BLaER1 treated with 17β-estradiol and CSF1 and Interleukin-3, amounts not matched to agents 10 nM and 100 nM (cell line): Measurements from ENCODE around the gene AREL1.

Source experiments
- H3K27ac ChIP-seq, 11 experiments: shearing (Covaris generic); formaldehyde crosslinking; 2 replicates each; pipeline ENCODE4 v1.8.1; 2022
- H3K27me3 ChIP-seq, 11 experiments: shearing (Covaris generic); formaldehyde crosslinking; 2 replicates each; pipeline ENCODE4 v1.8.1; 2022
- H3K36me3 ChIP-seq, 11 experiments: shearing (Covaris generic); formaldehyde crosslinking; 2 replicates each; pipeline ENCODE4 v1.8.1; 2022
- H3K4me1 ChIP-seq, 10 experiments: shearing (Covaris generic); formaldehyde crosslinking; 2 replicates each; pipeline ENCODE4 v1.8.1; 2022
- H3K4me2 ChIP-seq, 11 experiments: shearing (Covaris generic); formaldehyde crosslinking; 2 replicates each; pipeline ENCODE4 v1.8.1; 2022
- H3K4me3 ChIP-seq, 10 experiments: shearing (Covaris generic); formaldehyde crosslinking; 2 replicates each; pipeline ENCODE4 v1.8.1; 2022
- H3K9ac ChIP-seq, 11 experiments: shearing (Covaris generic); formaldehyde crosslinking; 2 replicates each; pipeline ENCODE4 v1.8.1; 2022
- H3K9me3 ChIP-seq, 11 experiments: shearing (Covaris generic); formaldehyde crosslinking; replicated peaks in 1 of 11; 2 replicates each; pipeline ENCODE4 v1.8.1; 2022
- H4K20me1 ChIP-seq, 11 experiments: shearing (Covaris generic); formaldehyde crosslinking; 2 replicates each; pipeline ENCODE4 v1.8.1; 2022
- Cebpa-rat ChIP-seq, 11 experiments: shearing (Covaris generic); IDR thresholded peaks; 2 replicates each; pipeline ENCODE4 v1.8.1; 2022

AREL1 gene

DNA sequence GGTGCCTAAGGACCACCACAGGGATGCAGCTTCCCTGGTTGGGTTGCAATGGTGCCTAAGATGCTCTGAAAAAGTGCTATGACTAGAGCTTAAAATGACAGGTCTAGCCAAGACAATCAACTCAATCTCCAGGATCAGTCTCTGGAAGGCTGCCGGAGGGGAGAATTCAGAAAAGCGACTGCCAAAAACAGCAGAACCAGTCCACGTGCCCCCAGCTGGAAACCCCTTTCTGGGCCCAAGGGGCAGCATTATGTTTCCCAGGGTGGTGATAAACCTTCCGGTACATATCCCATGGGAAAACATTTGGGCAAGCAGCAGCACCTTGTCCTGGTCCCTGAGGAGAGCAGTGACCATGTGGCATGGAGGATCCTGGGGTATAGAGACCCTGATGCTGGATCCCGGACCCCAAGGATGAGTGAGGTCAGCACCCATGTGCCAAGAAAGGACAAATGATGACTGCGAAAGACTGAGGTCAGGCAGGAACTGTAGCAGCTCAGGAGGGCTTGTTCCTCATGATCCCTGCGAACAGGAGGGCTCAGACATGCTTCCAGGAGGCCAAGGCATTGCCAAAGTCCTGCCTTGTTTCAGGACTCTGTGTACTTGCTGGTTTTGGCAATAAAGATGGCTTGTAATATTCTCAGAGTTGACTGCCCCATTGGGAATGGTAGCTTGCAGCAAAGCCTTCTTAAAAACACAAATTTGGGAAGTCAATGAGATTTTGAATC is 51.0 kb downstream of the AREL1 start:
- H3K27ac ChIP-seq = no peak overlapping the region
- H3K36me3 ChIP-seq = peaks cover 79 to 100% (median 88%) of the 10 kb centered on the region in 11 experiments
- H3K9ac ChIP-seq = no peak overlapping the region
- H3K4me1 ChIP-seq = no peaks in the 10 kb centered on the region
- no peak overlapping the region for H3K4me2 ChIP-seq
- peaks cover 0 to 7% (median 0%) of the 10 kb centered on the region in 11 experiments; a peak in 1 of 22 replicates for H4K20me1 ChIP-seq
- H3K27me3 ChIP-seq = no peaks in the 10 kb centered on the region
- no peaks in the 10 kb centered on the region for H3K9me3 ChIP-seq
- no peak overlapping the region for H3K4me3 ChIP-seq
- TF ChIP-seq Cebpa-rat (IDR thresholded peaks at IDR 0.05) = no peak

GRCh38 chr14:74660863-74661262 is 52.0 kb downstream of the AREL1 start:
- Histone ChIP-seq H3K27me3 (no peaks in the 10 kb centered on the region), H3K27ac (no peak overlapping the region), H4K20me1 (peaks cover 0 to 7% (median 0%) of the 10 kb centered on the region in 11 experiments; a peak in 1 of 22 replicates), H3K4me2 (no peak overlapping the region), H3K9ac (no peak overlapping the region), H3K4me3 (no peak overlapping the region), H3K9me3 (no peaks in the 10 kb centered on the region), H3K4me1 (peaks cover 0 to 9% (median 0%) of the 10 kb centered on the region in 10 experiments; a peak in 4 of 20 replicates), H3K36me3 (peaks cover 77 to 99% (median 86%) of the 10 kb centered on the region in 11 experiments)
- no peak for TF ChIP-seq Cebpa-rat (IDR thresholded peaks at IDR 0.05)

DNA sequence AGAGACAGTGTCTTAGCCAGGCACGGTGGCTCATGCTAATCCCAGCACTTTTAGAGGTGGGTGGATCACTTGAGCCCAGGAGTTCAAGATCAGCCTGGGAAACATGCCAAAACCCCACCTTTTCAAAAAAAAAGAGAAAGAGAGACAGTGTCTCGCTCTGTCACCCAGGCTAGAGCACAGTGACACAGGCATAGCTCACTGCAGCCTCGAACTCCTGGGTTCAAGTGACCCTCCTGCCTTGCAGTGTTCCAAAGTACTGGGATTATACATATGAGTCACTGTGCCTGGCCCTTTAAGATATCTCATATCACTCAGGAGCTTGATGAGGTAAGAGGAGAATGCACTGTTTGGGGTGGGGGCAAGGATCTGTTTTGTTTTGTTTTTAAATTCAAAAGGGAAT is 52.7 kb downstream of the AREL1 start:
- Histone ChIP-seq H3K4me1 (peaks cover 0 to 15% (median 0%) of the 10 kb centered on the region in 10 experiments; a peak in 5 of 20 replicates), H3K9ac (no peak overlapping the region), H3K27ac (no peak overlapping the region), H3K27me3 (no peaks in the 10 kb centered on the region), H3K4me2 (no peak overlapping the region), H4K20me1 (peaks cover 0 to 7% (median 0%) of the 10 kb centered on the region in 11 experiments; a peak in 1 of 22 replicates), H3K36me3 (peaks cover 70 to 96% (median 79%) of the 10 kb centered on the region in 11 experiments), H3K4me3 (no peak overlapping the region), H3K9me3 (no peaks in the 10 kb centered on the region)
- TF ChIP-seq Cebpa-rat (IDR thresholded peaks at IDR 0.05) = no peak

DNA sequence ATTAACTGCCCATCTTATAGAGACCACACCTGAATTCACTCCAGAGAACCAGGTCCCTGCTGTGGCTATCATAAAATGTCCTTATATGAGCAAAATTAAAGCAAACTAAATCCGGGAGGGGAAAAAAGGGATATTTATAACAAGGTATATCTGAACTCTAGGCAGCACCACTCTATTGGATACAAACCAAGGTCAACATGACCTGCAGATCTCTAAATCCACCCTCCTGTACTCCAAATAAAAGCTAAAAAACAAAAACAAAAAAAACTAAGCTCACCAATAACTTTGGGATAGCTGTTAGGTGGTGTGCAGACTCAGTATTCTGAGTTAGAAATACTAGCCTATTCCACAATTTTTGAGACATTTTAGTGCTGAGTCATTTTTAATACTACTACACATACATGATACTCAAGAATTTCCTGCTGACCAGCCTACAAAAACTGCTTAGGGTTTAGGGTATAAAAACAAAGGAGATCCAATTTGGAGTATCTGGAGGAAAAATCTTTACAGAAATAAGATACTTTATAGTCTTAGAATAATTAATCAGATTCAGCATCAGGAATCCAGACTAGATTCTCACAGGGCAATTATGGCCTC is 54.2 kb downstream of the AREL1 start:
- H3K9ac ChIP-seq = no peak overlapping the region
- H3K4me2 ChIP-seq = no peak overlapping the region
- peaks cover 0 to 7% (median 0%) of the 10 kb centered on the region in 11 experiments; a peak in 1 of 22 replicates for H4K20me1 ChIP-seq
- no peak overlapping the region for H3K4me3 ChIP-seq
- H3K9me3 ChIP-seq = no peaks in the 10 kb centered on the region
- H3K4me1 ChIP-seq = peaks cover 0 to 15% (median 0%) of the 10 kb centered on the region in 10 experiments; a peak in 5 of 20 replicates
- no peaks in the 10 kb centered on the region for H3K27me3 ChIP-seq
- H3K27ac ChIP-seq = no peak overlapping the region
- H3K36me3 ChIP-seq = peaks cover 57 to 89% (median 65%) of the 10 kb centered on the region in 11 experiments
- TF ChIP-seq Cebpa-rat (IDR thresholded peaks at IDR 0.05) = no peak

DNA sequence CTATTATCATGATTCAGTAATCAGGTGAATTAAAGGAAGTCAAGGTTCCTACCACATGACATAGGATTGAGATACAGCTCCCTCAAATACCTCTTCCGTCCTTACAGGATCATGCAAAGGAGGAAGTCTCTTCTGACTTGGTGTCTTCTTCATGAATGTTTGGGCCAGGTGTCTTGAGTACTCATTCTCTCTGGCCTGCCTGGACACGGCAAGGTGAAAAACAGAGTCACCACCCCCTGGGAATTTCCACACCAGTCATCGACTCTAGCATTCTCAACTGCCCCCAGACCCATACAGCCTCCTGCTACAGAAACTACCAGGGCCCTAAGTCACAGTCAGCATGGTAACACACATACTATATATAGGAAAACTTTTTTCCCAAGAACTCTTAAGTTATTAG is 55.9 kb downstream of the AREL1 start:
- no peak for TF ChIP-seq Cebpa-rat (IDR thresholded peaks at IDR 0.05)
- peaks cover 0 to 5% (median 0%) of the 10 kb centered on the region in 11 experiments; a peak in 2 of 22 replicates for H4K20me1 ChIP-seq
- no peak overlapping the region for H3K4me2 ChIP-seq
- H3K4me1 ChIP-seq = peaks cover 0 to 15% (median 0%) of the 10 kb centered on the region in 10 experiments; a peak in 5 of 20 replicates
- no peak overlapping the region for H3K27ac ChIP-seq
- peaks cover 40 to 79% (median 50%) of the 10 kb centered on the region in 11 experiments for H3K36me3 ChIP-seq
- no peaks in the 10 kb centered on the region for H3K9me3 ChIP-seq
- no peaks in the 10 kb centered on the region for H3K27me3 ChIP-seq
- no peak overlapping the region for H3K9ac ChIP-seq
- no peak overlapping the region for H3K4me3 ChIP-seq

DNA sequence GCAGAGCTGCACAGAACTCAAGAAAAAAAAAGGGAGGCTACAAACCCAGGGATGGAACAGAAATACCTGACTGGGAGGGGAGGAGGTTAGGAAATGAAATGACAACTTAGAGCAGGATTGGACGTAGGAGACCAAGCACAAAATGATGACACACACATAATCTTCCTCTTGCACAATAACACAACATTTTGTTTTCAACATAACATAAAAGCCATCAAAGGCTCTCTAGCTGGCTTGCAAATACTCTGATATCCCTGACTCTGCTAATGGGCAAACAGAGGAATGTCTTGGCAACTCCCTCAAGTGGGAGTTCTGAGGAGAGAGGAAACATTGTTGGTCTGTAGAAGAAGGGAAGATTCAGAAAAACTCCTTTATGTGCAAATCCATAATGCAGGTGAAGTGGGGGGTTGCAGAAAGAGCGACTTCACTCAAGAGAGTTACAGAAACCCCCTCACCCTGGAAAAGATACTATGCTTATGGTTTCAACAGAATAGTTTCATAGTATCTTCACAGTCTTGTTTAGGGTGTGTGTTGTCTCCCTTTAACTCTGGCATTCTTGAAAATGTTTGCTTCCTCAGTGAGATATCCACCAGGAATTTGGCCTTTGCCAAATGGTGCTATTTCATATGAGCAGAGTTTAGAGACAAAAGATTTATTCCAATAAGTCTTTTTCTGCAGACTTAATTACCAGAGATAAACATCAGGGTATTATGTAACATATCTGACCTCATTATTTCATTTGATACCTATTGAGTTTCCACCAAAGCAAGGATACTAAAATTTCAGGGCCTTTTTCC is 57.1 kb downstream of the AREL1 start:
- peak in 2 of 11 experiments; percentile 8 to 43; a peak in 2 of 22 replicates for TF ChIP-seq Cebpa-rat (IDR thresholded peaks at IDR 0.05)
- no peaks in the 10 kb centered on the region for H3K9me3 ChIP-seq
- H3K4me2 ChIP-seq = peak overlapping the region in 2 of 11 experiments; percentile 19 to 40; a peak in 3 of 22 replicates
- H3K27ac ChIP-seq = no peak overlapping the region
- H3K27me3 ChIP-seq = no peaks in the 10 kb centered on the region
- peaks cover 28 to 67% (median 39%) of the 10 kb centered on the region in 11 experiments; a peak in 21 of 22 replicates for H3K36me3 ChIP-seq
- H4K20me1 ChIP-seq = no peaks in the 10 kb centered on the region; a peak in 1 of 22 replicates
- H3K4me3 ChIP-seq = no peak overlapping the region
- H3K9ac ChIP-seq = no peak overlapping the region
- H3K4me1 ChIP-seq = peaks cover 0 to 15% (median 0%) of the 10 kb centered on the region in 10 experiments; a peak in 5 of 20 replicates

GRCh38 chr14:74654931-74655330 is 57.9 kb downstream of the AREL1 start:
- no peak for TF ChIP-seq Cebpa-rat (IDR thresholded peaks at IDR 0.05)
- H3K9ac ChIP-seq = no peak overlapping the region
- H3K9me3 ChIP-seq = no peaks in the 10 kb centered on the region
- no peaks in the 10 kb centered on the region; a peak in 1 of 22 replicates for H4K20me1 ChIP-seq
- no peak overlapping the region for H3K27ac ChIP-seq
- H3K4me2 ChIP-seq = no peak overlapping the region
- peaks cover 20 to 59% (median 30%) of the 10 kb centered on the region in 11 experiments; a peak in 20 of 22 replicates for H3K36me3 ChIP-seq
- H3K4me3 ChIP-seq = no peak overlapping the region
- H3K27me3 ChIP-seq = no peaks in the 10 kb centered on the region
- peaks cover 0 to 15% (median 0%) of the 10 kb centered on the region in 10 experiments; a peak in 5 of 20 replicates for H3K4me1 ChIP-seq

GRCh38 chr14:74653386-74654138 is 59.3 kb downstream of the AREL1 start:
- H3K4me3 ChIP-seq = no peak overlapping the region
- no peak for TF ChIP-seq Cebpa-rat (IDR thresholded peaks at IDR 0.05)
- no peak overlapping the region for H3K4me2 ChIP-seq
- no peak overlapping the region for H3K9ac ChIP-seq
- peaks cover 5 to 20% (median 7%) of the 10 kb centered on the region in 10 experiments for H3K4me1 ChIP-seq
- H3K27me3 ChIP-seq = no peaks in the 10 kb centered on the region
- H3K36me3 ChIP-seq = peaks cover 11 to 46% (median 22%) of the 10 kb centered on the region in 11 experiments; a peak in 17 of 22 replicates
- H4K20me1 ChIP-seq = no peaks in the 10 kb centered on the region; a peak in 2 of 22 replicates
- H3K9me3 ChIP-seq = no peaks in the 10 kb centered on the region
- no peak overlapping the region for H3K27ac ChIP-seq
